ENCODE data around the gene D2HGDH. TPM values are rescaled to one million over a fixed set of nuclear protein-coding genes. Genes with fewer than 3 reads are reported as not detected.
"Not testable (repeated sequence)": the region's sequence is repeated elsewhere in the genome, so short reads cannot be mapped to it uniquely, and the experiment has no call there.

D2HGDH gene
- total RNA-seq, 2 experiments from 2014 or later = 18.5 to 29.2 TPM

GRCh38 chr2:241798081-241798630 lies 63.7 kb downstream of the D2HGDH start:
- Mint-ChIP-seq H3K36me3 (ENCODE audit: low read depth) (no peaks in the 10 kb centered on the region), H3K27me3 (no peaks in the 10 kb centered on the region), H3K9me3 (no peaks in the 10 kb centered on the region), H3K27ac (no peak overlapping the region), H3K4me3 (no peak overlapping the region), H3K4me1 (no peaks in the 10 kb centered on the region)
- POLR2A ChIA-PET = no interaction called here
- no peak for DNase-seq
- CTCF ChIA-PET = interaction anchor here (1.2 kb wide), 1 partner anchor 9 kb away, joined by 3 read pairs; no protein-coding TSS in a partner anchor

- DNase-seq = no peak
- Mint-ChIP-seq H3K9me3 (no peaks in the 10 kb centered on the region), H3K27ac (no peak overlapping the region), H3K4me3 (no peak overlapping the region), H3K36me3 (ENCODE audit: low read depth) (no peaks in the 10 kb centered on the region), H3K4me1 (peaks cover 3% of the 10 kb centered on the region), H3K27me3 (peaks cover 3% of the 10 kb centered on the region)
- POLR2A ChIA-PET = no interaction called here
- CTCF ChIA-PET = no interaction called here
Measured at GRCh38 chr2:241798631-241799521, 64.4 kb downstream of the D2HGDH start.

- POLR2A ChIA-PET = no interaction called here
- CTCF ChIA-PET = no interaction called here
- no peak for DNase-seq
- H3K27me3 Mint-ChIP-seq = peaks cover 4% of the 10 kb centered on the region
- no peak overlapping the region for H3K4me3 Mint-ChIP-seq
- no peaks in the 10 kb centered on the region for H3K9me3 Mint-ChIP-seq
- no peak overlapping the region for H3K27ac Mint-ChIP-seq
- no peaks in the 10 kb centered on the region for H3K36me3 Mint-ChIP-seq (ENCODE audit: low read depth)
- peaks cover 5% of the 10 kb centered on the region for H3K4me1 Mint-ChIP-seq
Measured at GRCh38 chr2:241799522-241800197, 65.2 kb downstream of the D2HGDH start.

GRCh38 chr2:241800198-241800903 lies 65.9 kb downstream of the D2HGDH start:
- DNase-seq; H3K27me3 Mint-ChIP-seq; CTCF ChIA-PET; H3K4me1 Mint-ChIP-seq; H3K4me3 Mint-ChIP-seq; POLR2A ChIA-PET; H3K27ac Mint-ChIP-seq; H3K9me3 Mint-ChIP-seq; H3K36me3 Mint-ChIP-seq (ENCODE audit: low read depth): not testable (repeated sequence)

- CTCF ChIA-PET = no interaction called here
- Mint-ChIP-seq H3K4me3 (no peak overlapping the region), H3K9me3 (no peaks in the 10 kb centered on the region), H3K4me1 (peaks cover 9% of the 10 kb centered on the region), H3K27ac (no peak overlapping the region), H3K27me3 (peaks cover 7% of the 10 kb centered on the region), H3K36me3 (ENCODE audit: low read depth) (no peaks in the 10 kb centered on the region)
- POLR2A ChIA-PET = no interaction called here
- DNase-seq = no peak
Measured at GRCh38 chr2:241801611-241802420, 67.4 kb downstream of the D2HGDH start.

GRCh38 chr2:241802421-241803318 lies 68.2 kb downstream of the D2HGDH start:
- Mint-ChIP-seq H3K4me3 (no peak overlapping the region), H3K27ac (no peak overlapping the region), H3K4me1 (peaks cover 9% of the 10 kb centered on the region), H3K27me3 (peaks cover 7% of the 10 kb centered on the region), H3K9me3 (no peaks in the 10 kb centered on the region), H3K36me3 (ENCODE audit: low read depth) (no peaks in the 10 kb centered on the region)
- CTCF ChIA-PET = no interaction called here
- no peak for DNase-seq
- POLR2A ChIA-PET = no interaction called here

GRCh38 chr2:241803387-241804325 lies 69.2 kb downstream of the D2HGDH start:
- peaks cover 9% of the 10 kb centered on the region for H3K4me1 Mint-ChIP-seq
- H3K27me3 Mint-ChIP-seq = peaks cover 10% of the 10 kb centered on the region
- H3K9me3 Mint-ChIP-seq = no peaks in the 10 kb centered on the region
- DNase-seq = peak; percentile 40
- CTCF ChIA-PET = interaction anchor here (0.5 to 1.6 kb wide), 7 partner anchors 9 to 427 kb away, joined by 3 to 7 read pairs (median 3); no protein-coding TSS in a partner anchor
- H3K4me3 Mint-ChIP-seq = peak overlapping the region; percentile 48
- H3K27ac Mint-ChIP-seq = peak overlapping the region; percentile 60
- POLR2A ChIA-PET = no interaction called here
- no peaks in the 10 kb centered on the region for H3K36me3 Mint-ChIP-seq (ENCODE audit: low read depth)

GRCh38 chr2:241804326-241805229 lies 70.1 kb downstream of the D2HGDH start:
- Mint-ChIP-seq H3K27me3 (peaks cover 10% of the 10 kb centered on the region), H3K36me3 (ENCODE audit: low read depth) (no peaks in the 10 kb centered on the region), H3K4me3 (no peak overlapping the region), H3K27ac (no peak overlapping the region), H3K9me3 (no peaks in the 10 kb centered on the region), H3K4me1 (peaks cover 9% of the 10 kb centered on the region)
- CTCF ChIA-PET = interaction anchor here (1.1 to 1.6 kb wide), 6 partner anchors 9 to 55 kb away, joined by 3 to 7 read pairs (median 4); no protein-coding TSS in a partner anchor
- POLR2A ChIA-PET = no interaction called here
- DNase-seq = no peak

GRCh38 chr2:241806217-241806616 lies 71.8 kb downstream of the D2HGDH start:
- H3K27me3 Mint-ChIP-seq = peaks cover 10% of the 10 kb centered on the region
- DNase-seq; H3K27ac Mint-ChIP-seq; CTCF ChIA-PET; POLR2A ChIA-PET; H3K9me3 Mint-ChIP-seq; H3K36me3 Mint-ChIP-seq (ENCODE audit: low read depth); H3K4me1 Mint-ChIP-seq; H3K4me3 Mint-ChIP-seq: not testable (repeated sequence)

- Mint-ChIP-seq H3K4me3 (no peak overlapping the region), H3K4me1 (peaks cover 9% of the 10 kb centered on the region), H3K9me3 (no peaks in the 10 kb centered on the region), H3K27ac (no peak overlapping the region), H3K36me3 (ENCODE audit: low read depth) (no peaks in the 10 kb centered on the region), H3K27me3 (peaks cover 10% of the 10 kb centered on the region)
- no peak for DNase-seq
- ChIA-PET POLR2A (no interaction called here), CTCF (interaction anchor here (1.3 kb wide), 1 partner anchor 36 kb away, joined by 3 read pairs; no protein-coding TSS in a partner anchor)
Measured at GRCh38 chr2:241808051-241808720, 73.8 kb downstream of the D2HGDH start.

Measured in activated CD4-positive, alpha-beta T cell treated with anti-CD3 and anti-CD28 coated beads, Interleukin-2, amount 10 ng/mL, durations not matched to agents 7 days and 5 days (primary cell).